Stomach smooth muscle (tissue), 2 donors: ENCODE results near the gene UGT1A8.
"Not testable (repeated sequence)": the region's sequence is repeated elsewhere in the genome, so short reads cannot be mapped to it uniquely, and the experiment has no call there.

Source experiments
- H3K27ac ChIP-seq: one replicate; pipeline ENCODE4 v1.7.0; 2013; ENCODE audit warnings: mild to moderate bottlenecking, low read length, inconsistent platforms
- H3K27me3 ChIP-seq, 2 donors: one replicate each; pipeline ENCODE4 v1.7.0; 2013; ENCODE audit warnings: low read length in 2 of 2; ENCODE audit not compliant: insufficient read depth in 2 of 2, control insufficient read depth in 1 of 2
- H3K36me3 ChIP-seq, 2 donors: one replicate each; pipeline ENCODE4 v1.7.0; 2013; ENCODE audit warnings: low read length in 2 of 2; ENCODE audit not compliant: control insufficient read depth in 2 of 2, insufficient read depth in 2 of 2
- H3K4me1 ChIP-seq: one replicate; pipeline ENCODE4 v1.7.0; 2013; ENCODE audit warnings: low read length; ENCODE audit not compliant: control insufficient read depth, insufficient read depth
- H3K4me3 ChIP-seq, 2 donors: one replicate each; pipeline ENCODE4 v1.7.0; 2013; ENCODE audit warnings: low read length in 2 of 2
- H3K9ac ChIP-seq, 2 donors: one replicate each; pipeline ENCODE4 v1.7.0; 2013; ENCODE audit warnings: low read length in 2 of 2, mild to moderate bottlenecking in 1 of 2
- H3K9me3 ChIP-seq, 2 donors: one replicate each; pipeline ENCODE4 v1.7.0; 2013; ENCODE audit warnings: low read length in 2 of 2; ENCODE audit not compliant: control insufficient read depth in 2 of 2
- donor health status: healthy.
- donor health status: Pancreatic carcinoma.

The UGT1A8 gene

GRCh38 chr2:233746475-233747282 is 129.2 kb downstream of the UGT1A8 start:
- Histone ChIP-seq H3K27me3 (no peaks in the 10 kb centered on the region), H3K9ac (no peak overlapping the region), H3K4me3 (no peak overlapping the region), H3K9me3 (no peaks in the 10 kb centered on the region), H3K36me3 (no peaks in the 10 kb centered on the region), H3K4me1 (no peaks in the 10 kb centered on the region), H3K27ac (no peak overlapping the region)

DNA sequence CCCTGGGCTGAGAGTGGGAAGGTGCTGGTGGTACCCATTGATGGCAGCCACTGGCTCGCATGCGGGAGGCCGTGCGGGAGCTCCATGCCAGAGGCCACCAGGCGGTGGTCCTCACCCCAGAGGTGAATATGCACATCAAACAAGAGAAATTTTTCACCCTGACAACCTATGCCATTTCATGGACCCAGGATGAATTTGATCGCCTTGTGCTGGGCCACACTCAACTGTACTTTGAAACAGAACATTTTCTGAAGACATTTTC is 129.8 kb downstream of the UGT1A8 start:
- H3K4me3 ChIP-seq: no peak overlapping the region
- no peaks in the 10 kb centered on the region for H3K27me3 ChIP-seq
- no peaks in the 10 kb centered on the region for H3K4me1 ChIP-seq
- no peak overlapping the region for H3K9ac ChIP-seq
- no peak overlapping the region for H3K27ac ChIP-seq
- H3K36me3 ChIP-seq: no peaks in the 10 kb centered on the region
- H3K9me3 ChIP-seq: no peaks in the 10 kb centered on the region

GRCh38 chr2:233750689-233751088 is 133.3 kb downstream of the UGT1A8 start:
- H3K27me3 ChIP-seq, H3K4me3 ChIP-seq, H3K9ac ChIP-seq, H3K4me1 ChIP-seq, H3K9me3 ChIP-seq, H3K36me3 ChIP-seq, H3K27ac ChIP-seq: not testable (repeated sequence)

DNA sequence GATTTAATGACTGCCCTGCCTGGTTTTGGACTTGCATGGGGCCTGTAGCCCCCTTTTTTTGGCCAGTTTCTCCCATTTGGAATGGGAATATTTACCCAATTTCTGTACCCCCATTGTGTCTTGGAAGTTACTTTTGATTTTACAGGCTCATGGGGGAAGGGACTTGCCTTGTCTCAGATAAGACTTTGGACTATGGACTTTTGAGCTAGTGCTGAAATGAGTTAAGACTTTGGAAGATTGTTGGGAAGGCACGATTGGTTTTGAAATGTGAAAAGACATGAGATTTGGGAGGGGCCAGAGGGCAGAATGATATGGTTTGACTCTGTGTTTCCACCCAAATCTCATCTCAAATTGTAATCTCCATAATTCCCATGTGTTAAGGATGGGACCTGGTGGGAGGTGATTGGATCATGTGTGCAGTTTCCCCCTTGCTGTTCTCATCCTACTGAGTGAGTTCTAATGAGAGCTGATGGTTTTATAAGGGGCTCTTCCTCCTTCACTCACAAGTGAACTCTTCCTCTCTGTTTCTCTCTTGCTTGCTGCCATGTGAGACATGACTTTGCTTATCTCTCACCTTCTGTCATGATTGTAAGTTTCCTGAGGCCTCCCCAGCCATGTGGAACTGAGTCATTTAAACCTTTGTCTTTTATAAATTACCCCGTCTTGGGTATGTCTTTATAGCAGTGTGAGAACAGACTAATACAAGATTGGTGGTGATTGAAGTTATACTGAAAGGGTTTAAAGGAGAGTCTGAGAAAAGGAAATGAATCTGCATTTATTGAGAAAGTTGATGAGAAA is 134.0 kb downstream of the UGT1A8 start:
- not testable (repeated sequence) for H3K27ac ChIP-seq, H3K27me3 ChIP-seq, H3K36me3 ChIP-seq, H3K9ac ChIP-seq, H3K4me1 ChIP-seq, H3K9me3 ChIP-seq, H3K4me3 ChIP-seq

DNA sequence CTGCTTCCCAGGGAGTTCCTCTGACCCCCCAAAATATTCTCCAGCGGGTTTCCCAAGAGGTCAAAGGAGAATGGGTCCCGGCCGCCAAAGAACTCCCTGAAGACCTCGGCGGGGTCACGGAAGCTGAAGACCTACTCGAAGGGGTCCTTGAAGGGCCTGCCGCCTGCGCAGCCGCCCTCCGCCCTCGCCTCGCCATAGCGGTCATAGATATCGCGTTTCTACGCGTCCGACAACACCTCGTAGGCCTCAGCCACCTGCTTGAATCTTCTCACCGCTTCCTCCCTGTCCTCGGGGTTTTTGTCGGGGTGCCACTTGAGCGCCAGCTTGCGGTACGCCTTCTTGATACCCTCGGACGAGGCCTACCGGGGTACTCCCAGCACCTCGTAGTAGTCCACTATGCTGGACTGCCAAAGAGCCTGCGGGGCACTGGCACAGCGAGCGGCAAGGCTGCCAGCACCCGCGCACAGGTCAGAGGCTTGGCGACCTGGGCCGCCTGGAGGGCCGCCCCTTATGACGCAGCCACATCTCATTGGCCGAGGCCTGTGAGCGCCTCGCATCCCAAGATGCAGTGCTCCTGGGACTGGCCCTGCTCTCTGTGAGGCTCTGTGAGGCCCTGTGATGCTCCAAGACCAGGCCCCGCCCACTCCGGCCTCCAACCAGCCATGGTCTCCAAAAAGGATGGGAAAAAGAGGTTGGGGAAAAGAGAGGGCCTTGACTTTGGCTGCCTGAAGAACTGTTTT is 137.6 kb downstream of the UGT1A8 start:
- Histone ChIP-seq H3K27ac (no peak overlapping the region), H3K27me3 (no peaks in the 10 kb centered on the region), H3K36me3 (no peaks in the 10 kb centered on the region), H3K4me3 (no peak overlapping the region), H3K4me1 (no peaks in the 10 kb centered on the region), H3K9ac (no peak overlapping the region), H3K9me3 (no peaks in the 10 kb centered on the region)

- no peaks in the 10 kb centered on the region for H3K9me3 ChIP-seq
- no peak overlapping the region for H3K4me3 ChIP-seq
- no peak overlapping the region for H3K9ac ChIP-seq
- H3K27ac ChIP-seq: no peak overlapping the region
- no peaks in the 10 kb centered on the region for H3K4me1 ChIP-seq
- H3K27me3 ChIP-seq: no peaks in the 10 kb centered on the region
- H3K36me3 ChIP-seq: no peaks in the 10 kb centered on the region
Measured at GRCh38 chr2:233756429-233757081, 139.1 kb downstream of the UGT1A8 start.

DNA sequence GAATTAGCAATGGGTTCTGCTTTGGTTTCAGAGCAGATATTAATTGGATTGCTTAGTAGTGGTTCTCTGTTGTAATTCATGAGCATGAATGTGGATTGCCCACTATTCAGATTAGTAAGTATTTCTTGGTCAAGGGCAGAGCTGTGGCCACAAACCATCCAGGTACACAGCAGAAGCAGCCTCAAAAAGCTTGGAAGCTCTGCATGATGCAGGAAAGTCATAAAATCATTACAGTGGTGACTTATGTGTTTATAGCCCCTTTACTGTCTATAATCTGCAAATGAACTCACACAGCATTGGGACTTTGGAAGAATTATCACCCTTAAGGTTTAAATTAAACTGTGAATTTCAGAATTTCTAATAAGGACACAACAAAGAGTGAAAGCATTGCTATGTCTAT is 140.7 kb downstream of the UGT1A8 start:
- H3K27ac ChIP-seq: no peak overlapping the region
- no peaks in the 10 kb centered on the region for H3K27me3 ChIP-seq
- H3K4me1 ChIP-seq: no peaks in the 10 kb centered on the region
- H3K9ac ChIP-seq: no peak overlapping the region
- H3K36me3 ChIP-seq: no peaks in the 10 kb centered on the region
- no peaks in the 10 kb centered on the region for H3K9me3 ChIP-seq
- H3K4me3 ChIP-seq: no peak overlapping the region

DNA sequence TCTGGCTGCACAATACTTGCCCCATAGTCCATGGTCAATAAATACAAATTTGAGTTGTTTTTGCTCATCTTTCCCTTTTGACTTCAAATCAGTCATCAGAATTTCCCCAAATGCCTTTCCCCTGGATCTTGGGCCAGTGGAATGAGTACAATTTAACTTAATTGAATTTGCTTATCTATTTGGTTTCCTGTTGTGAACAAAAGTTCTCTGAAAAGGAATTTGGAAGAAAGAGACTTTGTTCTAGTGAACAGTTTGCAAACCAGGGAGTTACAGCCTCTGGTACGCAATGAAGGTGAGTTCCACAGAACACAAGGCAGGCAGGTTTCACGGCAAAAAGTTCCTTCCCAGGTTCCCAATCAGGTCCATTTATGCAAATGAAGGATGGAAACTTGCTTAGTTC is 141.4 kb downstream of the UGT1A8 start:
- no peak overlapping the region for H3K27ac ChIP-seq
- no peak overlapping the region for H3K9ac ChIP-seq
- no peaks in the 10 kb centered on the region for H3K36me3 ChIP-seq
- no peaks in the 10 kb centered on the region for H3K9me3 ChIP-seq
- no peak overlapping the region for H3K4me3 ChIP-seq
- no peaks in the 10 kb centered on the region for H3K4me1 ChIP-seq
- no peaks in the 10 kb centered on the region for H3K27me3 ChIP-seq

DNA sequence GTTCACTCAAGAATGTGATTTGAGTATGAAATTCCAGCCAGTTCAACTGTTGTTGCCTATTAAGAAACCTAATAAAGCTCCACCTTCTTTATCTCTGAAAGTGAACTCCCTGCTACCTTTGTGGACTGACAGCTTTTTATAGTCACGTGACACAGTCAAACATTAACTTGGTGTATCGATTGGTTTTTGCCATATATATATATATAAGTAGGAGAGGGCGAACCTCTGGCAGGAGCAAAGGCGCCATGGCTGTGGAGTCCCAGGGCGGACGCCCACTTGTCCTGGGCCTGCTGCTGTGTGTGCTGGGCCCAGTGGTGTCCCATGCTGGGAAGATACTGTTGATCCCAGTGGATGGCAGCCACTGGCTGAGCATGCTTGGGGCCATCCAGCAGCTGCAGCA is 142.6 kb downstream of the UGT1A8 start, which contains the start of gene UGT1A1:
Gene UGT1A1 (plus strand): TSS at position 228 of the 400 bp plus-strand sequence. CDS start 18 bp downstream, at position 246.
- Histone ChIP-seq H3K9ac (no peak within 1 kb of the TSS), H3K27me3 (no peaks in the 10 kb centered on the region), H3K9me3 (no peaks in the 10 kb centered on the region), H3K4me3 (no peak within 1 kb of the TSS), H3K27ac (no peak within 1 kb of the TSS), H3K36me3 (no peaks in the 10 kb centered on the region), H3K4me1 (no peaks in the 10 kb centered on the region)

DNA sequence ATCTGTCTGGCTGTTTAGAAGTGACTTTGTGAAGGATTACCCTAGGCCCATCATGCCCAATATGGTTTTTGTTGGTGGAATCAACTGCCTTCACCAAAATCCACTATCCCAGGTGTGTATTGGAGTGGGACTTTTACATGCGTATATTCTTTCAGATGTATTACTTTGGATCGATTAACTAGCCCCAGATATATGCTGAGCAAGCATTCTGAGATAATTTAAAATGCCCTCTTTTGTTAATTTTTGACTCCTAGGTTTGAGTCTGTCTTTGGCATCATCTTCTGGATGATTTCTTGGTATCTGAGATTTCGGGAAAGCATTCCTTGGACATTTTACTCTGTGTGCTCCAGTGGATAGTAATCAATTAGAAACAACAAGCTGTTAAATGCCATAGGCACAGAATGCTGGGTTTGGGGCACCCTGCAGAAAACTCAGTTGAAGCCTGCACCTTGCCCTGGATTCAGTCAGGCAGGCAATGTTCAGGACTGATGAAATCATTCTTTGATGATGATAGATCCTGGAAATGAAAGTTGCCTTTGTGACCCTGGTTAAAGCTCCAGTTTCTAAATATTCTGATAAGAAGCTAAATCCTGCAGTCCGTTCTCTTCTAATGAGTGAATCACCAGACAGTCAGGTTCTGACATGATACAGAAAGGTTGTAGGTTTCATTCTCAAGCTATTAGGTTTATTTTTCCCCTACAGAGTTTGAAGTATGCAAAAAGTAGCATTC is 143.8 kb downstream of the UGT1A8 start:
- no peak overlapping the region for H3K4me3 ChIP-seq
- H3K9ac ChIP-seq: no peak overlapping the region
- no peaks in the 10 kb centered on the region for H3K9me3 ChIP-seq
- no peak overlapping the region for H3K27ac ChIP-seq
- H3K4me1 ChIP-seq: no peaks in the 10 kb centered on the region
- H3K36me3 ChIP-seq: no peaks in the 10 kb centered on the region
- H3K27me3 ChIP-seq: peaks cover 0 to 3% of the 10 kb centered on the region in 2 donors
